NCI-H460 (cell line): ENCODE results near the gene SRP14. TPM values are rescaled to one million over a fixed set of nuclear protein-coding genes. Genes with fewer than 3 reads are reported as not detected.
"Not testable (repeated sequence)": the region's sequence is repeated elsewhere in the genome, so short reads cannot be mapped to it uniquely, and the experiment has no call there.

Source experiments
- DNase-seq: peaks from one replicate; pipeline ENCODE4 v3.0.0-alpha.2; 2016; ENCODE audit warnings: low read depth; ENCODE audit errors: extremely low read depth
- total RNA-seq: library from RNA; depleted of rRNA; stranded (reverse); fragments of >200 nt; shearing (Covaris generic); gene quantifications from 2 replicates; pipeline ENCODE4 v1.2.3, GENCODE V29; 2014; rRNA removed

The SRP14 gene
- total RNA-seq, 1 experiment from 2014 or later = 251 TPM

- DNase-seq = not testable (repeated sequence)
Measured at GRCh38 chr15:39996228-39996627, 42.8 kb downstream of the SRP14 start.

DNA sequence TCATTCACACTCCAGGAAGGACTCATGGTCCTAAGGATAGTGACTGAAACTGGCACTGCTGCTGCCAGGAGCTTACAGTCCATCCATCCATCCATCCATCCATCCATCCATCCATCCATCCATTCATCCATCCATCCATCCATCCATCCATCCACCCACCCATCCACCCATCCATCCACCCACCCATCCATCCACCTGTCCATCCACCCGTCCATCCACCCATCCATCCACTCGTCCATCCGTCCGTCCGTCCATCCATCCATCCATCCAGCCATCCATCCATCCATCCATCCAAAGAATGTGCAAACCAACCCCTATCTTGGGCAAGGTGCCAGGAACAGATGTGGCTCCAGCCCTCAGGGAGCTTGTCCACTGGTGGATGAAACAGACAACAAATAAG is 46.0 kb downstream of the SRP14 start:
- not testable (repeated sequence) for DNase-seq

DNA sequence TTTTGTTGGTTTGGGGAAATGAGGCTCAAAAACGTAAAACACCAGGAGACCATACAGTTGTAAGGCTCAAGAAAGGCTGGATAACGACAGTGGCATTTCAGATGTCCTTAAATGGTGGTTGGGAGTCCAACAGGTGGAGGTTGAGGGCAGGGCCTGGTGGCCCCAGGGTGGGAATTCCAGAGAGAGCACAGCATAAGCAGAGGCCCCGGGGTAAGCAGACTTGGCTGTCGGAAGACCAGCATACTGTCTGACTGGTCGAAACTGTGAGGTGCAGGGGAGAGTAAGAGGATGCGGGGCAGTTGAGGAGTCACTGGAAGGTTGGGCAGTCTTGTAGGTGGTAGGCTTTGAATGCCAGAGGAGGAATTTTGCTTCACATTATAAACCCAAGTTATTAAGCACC is 48.3 kb downstream of the SRP14 start:
- DNase-seq = no peak

DNA sequence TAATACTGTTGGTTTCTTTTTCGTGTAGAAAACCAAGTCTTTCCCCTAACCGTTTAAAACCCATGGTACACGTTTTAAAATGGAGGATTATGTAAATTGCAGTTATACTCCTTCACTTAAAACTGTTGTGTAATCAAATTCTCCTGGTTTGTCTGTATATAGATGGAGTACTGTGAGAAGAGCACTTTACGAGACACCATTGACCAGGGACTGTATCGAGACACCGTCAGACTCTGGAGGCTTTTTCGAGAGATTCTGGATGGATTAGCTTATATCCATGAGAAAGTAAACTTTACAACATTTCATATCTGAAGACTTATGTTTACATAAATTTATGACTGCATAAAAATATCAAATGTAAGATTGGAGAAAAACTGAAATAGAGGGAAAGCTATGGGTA is 51.2 kb downstream of the SRP14 start:
- DNase-seq = no peak

Other genes with a start within 250 kb of the SRP14 start
- gene GPR176, start 118.9 kb downstream of the SRP14 start, total RNA-seq = 0.84 and 1.0 TPM in 2 replicates
- 45.9 and 54.9 TPM in 2 replicates for gene EIF2AK4, start 105.1 kb downstream of the SRP14 start, total RNA-seq
- 0.32 TPM in 1 of 2 replicates, not detected in the other for gene BMF, start 69.7 kb upstream of the SRP14 start, total RNA-seq
- 42.8 and 45.7 TPM in 2 replicates for gene BUB1B, start 121.9 kb upstream of the SRP14 start, total RNA-seq
- 1.6 TPM in 1 of 2 replicates, not detected in the other for gene PAK6, start 199.9 kb upstream of the SRP14 start, total RNA-seq
- not detected in 2 replicates for gene ANKRD63, start 243.9 kb upstream of the SRP14 start, total RNA-seq